Activated CD4-positive, CD25-positive, alpha-beta regulatory T cell treated with anti-CD3 and anti-CD28 coated beads, Interleukin-2, amount 50 U/mL, for 16 hours (primary cell): ENCODE data around the gene SEC24D.

ENCODE experiments used
- DNase-seq: peaks from one replicate; pipeline ENCODE4 v3.0.0-alpha.2; 2020; ENCODE audit warnings: low read depth, low spot score

The SEC24D gene

DNA sequence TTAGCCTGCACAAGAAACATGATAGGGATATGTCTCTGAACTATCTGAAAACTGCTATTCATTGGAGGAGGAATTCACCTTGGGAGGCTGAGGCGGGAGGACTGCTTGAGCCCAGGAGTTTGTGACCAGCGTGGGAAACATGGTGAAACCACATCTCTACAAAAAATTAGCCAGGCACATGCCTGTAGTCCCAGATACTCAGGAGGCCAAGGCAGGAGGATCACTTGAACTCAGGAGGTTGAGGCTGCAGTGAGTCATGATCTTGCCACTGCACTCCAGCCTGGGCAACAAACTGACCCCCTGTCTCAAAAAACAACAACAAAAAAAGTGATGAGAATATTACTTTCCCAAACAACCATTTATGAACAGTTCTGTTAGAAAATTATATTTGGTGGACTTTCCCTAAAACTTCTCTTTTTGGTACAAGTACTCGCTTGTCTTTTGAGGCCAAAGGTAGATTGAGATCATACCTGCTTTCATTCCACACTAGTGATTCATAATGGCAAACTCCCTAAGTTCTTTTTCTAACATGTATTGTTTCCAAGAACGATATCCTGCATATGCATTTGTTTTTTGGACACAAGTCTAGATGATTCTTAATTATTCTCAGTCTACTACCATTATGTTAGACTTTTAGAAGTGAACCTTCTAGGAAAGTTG is 117.3 kb downstream of the SEC24D start:
- no peak for DNase-seq

DNA sequence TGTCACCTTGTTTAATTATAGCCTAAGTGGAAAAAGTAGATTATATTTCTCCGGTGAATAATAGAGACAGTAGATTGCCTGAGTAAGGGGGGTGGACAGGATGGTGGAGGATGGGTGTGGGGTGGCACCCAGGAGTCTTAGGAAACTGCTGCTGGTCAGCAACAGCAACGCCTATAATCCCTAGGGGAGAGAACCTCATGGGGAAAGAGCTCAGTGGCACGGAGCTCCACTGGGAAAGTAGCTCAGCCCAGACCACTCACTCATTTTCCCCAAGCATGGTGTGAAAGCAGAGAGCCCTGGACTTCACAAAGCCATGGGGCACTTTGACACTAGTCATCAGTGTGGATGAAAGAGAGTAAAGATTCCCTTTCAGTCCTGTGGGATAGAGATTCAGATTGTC is 119.6 kb downstream of the SEC24D start:
- no peak for DNase-seq

DNA sequence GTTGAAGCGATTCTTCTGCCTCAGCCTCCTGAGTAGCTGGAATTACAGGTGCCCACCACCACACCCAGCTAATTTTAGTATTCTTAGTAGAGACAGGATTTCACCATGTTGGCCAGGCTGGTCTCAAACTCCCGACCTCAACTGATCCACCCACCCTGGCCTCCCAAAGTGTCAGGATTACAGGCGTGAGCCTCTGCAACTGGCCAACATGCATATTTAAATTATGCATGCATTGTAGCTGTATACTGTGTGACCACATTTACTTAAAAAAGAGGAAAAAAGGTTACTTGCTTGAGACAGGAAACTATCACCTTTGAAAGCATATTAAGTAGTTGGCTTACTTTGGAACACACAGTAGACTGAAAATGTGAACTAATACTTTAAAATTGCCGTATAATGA is 121.2 kb downstream of the SEC24D start:
- DNase-seq: no peak

DNA sequence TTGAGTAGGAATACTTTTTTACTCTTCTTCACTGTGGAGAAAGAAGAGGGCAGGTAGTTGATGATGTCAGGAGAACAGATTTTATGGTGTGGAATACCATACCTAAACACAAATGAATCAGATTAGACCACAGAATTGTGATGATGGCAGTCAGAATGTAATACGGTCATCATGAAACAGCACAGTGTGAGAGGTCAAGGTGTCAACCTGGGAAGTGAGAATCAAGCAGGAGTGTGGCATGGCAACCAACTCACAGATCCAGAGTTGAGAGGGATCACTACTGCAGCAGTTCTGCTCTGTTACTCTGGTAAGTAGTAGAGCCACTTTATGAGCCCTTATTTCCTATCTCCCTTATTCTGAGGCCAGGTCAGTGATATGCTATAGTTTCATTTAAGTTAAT is 123.1 kb downstream of the SEC24D start:
- no peak for DNase-seq

- no peak for DNase-seq
These were observed 124.9 kb downstream of the SEC24D start for GRCh38 chr4:118711052-118711451.

DNA sequence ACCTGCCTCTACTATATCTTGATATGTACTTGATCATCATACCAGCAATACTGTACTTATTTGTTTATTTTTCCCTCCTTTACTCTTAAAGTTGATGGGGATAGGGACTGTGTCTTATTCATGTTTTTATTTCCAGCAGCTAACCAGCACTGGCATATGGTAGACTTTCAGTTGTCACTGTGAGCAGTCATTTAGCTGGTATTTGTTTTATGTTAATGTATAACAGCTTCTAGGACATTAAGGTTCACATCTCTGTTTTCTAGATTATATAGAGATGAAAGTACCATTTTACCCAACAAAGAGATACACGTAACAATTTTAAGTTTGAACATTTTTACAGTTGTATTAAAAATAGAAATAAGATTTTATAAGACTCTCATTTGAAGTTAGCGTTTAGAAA is 132.8 kb downstream of the SEC24D start:
- no peak for DNase-seq

- peak; percentile 78 for DNase-seq
These were observed 150.8 kb downstream of the SEC24D start, which contains the start of gene METTL14 for GRCh38 chr4:118684873-118685811. METTL14 (plus strand) TSS chr4:118685392; CDS start chr4:118685535, 143 bp downstream.

DNA sequence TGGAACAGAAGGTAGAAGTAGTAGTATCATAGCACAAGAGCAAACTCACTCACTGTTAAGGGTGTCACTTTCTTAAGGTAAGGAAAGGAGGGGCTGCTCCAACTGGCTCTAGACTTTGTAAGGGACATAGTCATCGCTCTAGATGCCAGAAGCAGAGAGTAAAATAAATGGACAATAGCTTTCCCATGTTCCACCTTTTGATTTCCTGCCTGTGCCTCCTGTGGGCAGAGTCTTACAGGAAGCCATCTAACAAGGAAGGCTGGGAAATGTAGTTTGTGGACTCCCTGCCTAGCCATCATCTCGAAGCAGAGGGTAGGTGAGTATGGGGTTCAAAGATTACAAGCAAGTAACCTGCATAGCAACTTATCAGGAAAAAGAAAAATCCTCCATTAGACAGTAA is 152.4 kb downstream of the SEC24D start:
- DNase-seq: no peak

DNA sequence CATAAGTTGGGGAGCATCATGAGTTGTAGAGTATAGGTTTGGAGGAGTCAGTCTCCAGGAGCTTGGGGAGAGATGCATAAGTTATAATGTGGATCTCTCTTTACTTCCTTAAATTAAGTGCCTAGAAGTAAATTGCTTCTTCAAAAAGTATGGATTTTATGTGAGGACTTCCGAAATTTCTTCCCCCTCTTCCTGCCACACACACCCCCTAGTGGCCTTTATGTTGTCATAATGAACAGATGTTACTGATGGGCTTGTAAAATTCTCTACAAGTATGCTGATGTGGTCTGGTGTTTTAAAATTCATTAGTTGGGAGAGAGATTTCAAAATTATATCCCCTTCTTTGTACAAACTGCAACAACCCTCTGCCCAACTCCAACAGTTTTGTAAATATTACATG is 153.0 kb downstream of the SEC24D start:
- DNase-seq: no peak

DNA sequence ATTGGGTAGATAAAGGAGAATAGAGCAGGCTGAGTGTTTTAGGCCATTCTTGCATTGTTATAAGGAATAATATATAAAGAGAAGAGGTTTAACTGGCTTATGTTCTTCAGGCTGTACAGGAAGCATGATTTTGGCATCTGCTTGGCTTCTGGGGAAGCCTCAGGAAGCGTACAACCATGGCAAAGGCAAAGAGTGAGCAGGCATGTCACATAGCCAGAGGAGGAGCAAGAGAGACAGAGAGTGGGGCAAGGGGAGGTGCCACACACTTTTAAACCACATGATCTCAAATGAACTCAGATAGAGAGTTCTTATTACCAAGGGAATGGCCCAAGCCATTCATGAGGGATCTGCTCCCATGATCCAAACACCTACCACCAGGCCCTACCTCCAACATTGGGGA is 155.1 kb downstream of the SEC24D start:
- no peak for DNase-seq

DNA sequence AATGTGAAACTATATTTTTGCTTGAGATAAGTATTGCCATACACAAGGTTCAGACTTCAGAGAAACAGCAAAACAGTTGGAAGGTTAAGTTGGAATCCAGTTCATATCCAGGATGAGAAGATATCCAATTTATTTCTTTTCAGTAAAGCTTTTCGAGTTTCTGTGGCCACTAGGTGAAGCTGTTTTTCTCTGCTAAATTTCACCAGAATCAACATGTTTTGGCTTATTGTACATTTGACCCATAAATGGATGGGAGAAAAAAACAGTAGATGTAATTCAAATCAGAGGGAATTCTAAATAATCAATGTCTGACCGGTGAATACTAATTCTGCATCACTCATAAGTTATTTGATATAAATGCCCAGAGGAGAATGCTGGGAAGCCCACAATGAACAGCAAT is 159.8 kb downstream of the SEC24D start:
- DNase-seq: no peak
